K562 (cell line): ENCODE results near the gene ROR2. TPM values are rescaled to one million over a fixed set of nuclear protein-coding genes. Genes with fewer than 3 reads are reported as not detected.

Experiments
- ATAC-seq: fragments of 200-7000 bp; cut with Tn5 transposase; 3 replicates; pipeline ENCODE4 v1.9.1; 2020; ENCODE audit warnings: moderate library complexity
- BruUV-seq: library from RNA; stranded (reverse); fragments of 400-500 nt; replicated peaks from 2 replicates; lab custom pipeline; 2021; lab: Mats Ljungman, UMichigan
- CTCF ChIA-PET: fragments of 300-600 bp; formaldehyde crosslinking; extraction: SDS; loops from one replicate; lab custom pipeline; 2021; ENCODE audit warnings: low intra/inter-chr PET ratio; lab: Yijun Ruan, JAX
- POLR2A ChIA-PET: fragments of 300-600, 350-650 bp; sonication (Branson Sonifier 250); formaldehyde crosslinking; extraction: SDS; loops from one replicate; lab custom pipeline; 2021; ENCODE audit warnings: antibody characterized with exemption, inconsistent platforms; lab: Yijun Ruan, JAX
- DNase-seq, 4 experiments: peaks; one replicate each; pipeline versions ENCODE4 v3.0.0 to v3.0.0-alpha.2; 2011 to 2018; ENCODE audit warnings: low spot score in 3 of 4, mixed read lengths in 3 of 4; ENCODE audit errors: extremely low read depth in 1 of 4
- FAIRE-seq: peaks from 2 replicates; lab custom pipeline; 2011; peaks lifted over from hg19 to GRCh38; lab: Jason Lieb, UNC
- H2AFZ ChIP-seq: 2 replicates; pipeline ENCODE4 v1.6.0; 2011; ENCODE audit warnings: low read depth, low read length, control low read depth, inconsistent platforms
- H3K27ac ChIP-seq: fragments of 200-600 bp; 3 replicates; pipeline ENCODE4 v1.8.0; 2011; ENCODE audit warnings: low read depth, mild to moderate bottlenecking, control low read depth, inconsistent platforms, low read length, moderate library complexity, mixed read lengths; ENCODE audit errors: extremely low read depth
- H3K27me3 ChIP-seq, 2 experiments: fragments of 300-600 bp in 1 of 2; 2 replicates in 1 of 2; 3 replicates in 1 of 2; pipeline versions ENCODE4 v1.6.0 to v1.8.0; 2011; ENCODE audit warnings: inconsistent platforms in 2 of 2, low read length in 2 of 2, mild to moderate bottlenecking in 1 of 2, mixed read lengths in 1 of 2, moderate library complexity in 1 of 2; ENCODE audit not compliant: control insufficient read depth in 2 of 2, insufficient read depth in 2 of 2
- H3K36me3 ChIP-seq: fragments of 300-600 bp; 3 replicates; pipeline ENCODE4 v1.8.0; 2011; ENCODE audit warnings: mild to moderate bottlenecking, low read length, inconsistent platforms; ENCODE audit not compliant: control insufficient read depth, insufficient read depth
- H3K4me1 ChIP-seq, 2 experiments: fragments of 200-600 bp in 1 of 2; replicated peaks in 1 of 2; 2 replicates in 1 of 2; 3 replicates in 1 of 2; pipeline versions ENCODE4 v1.5.1 to v1.8.0; 2011; ENCODE audit warnings: inconsistent platforms in 2 of 2, low read length in 2 of 2, mild to moderate bottlenecking in 1 of 2, mixed read lengths in 1 of 2, moderate library complexity in 1 of 2; ENCODE audit not compliant: control insufficient read depth in 2 of 2, insufficient read depth in 2 of 2
- H3K4me2 ChIP-seq: 2 replicates; pipeline ENCODE4 v1.6.1; 2011; ENCODE audit warnings: low read length, control low read depth, inconsistent platforms, mixed read lengths; ENCODE audit not compliant: insufficient read depth
- H3K4me3 ChIP-seq: fragments of 200-600 bp; sonication (generic), shearing (Covaris generic); 2 replicates; pipeline ENCODE4 v1.5.1; 2016; ENCODE audit warnings: control low read depth, inconsistent platforms
- H3K79me2 ChIP-seq: fragments of 200-600 bp; 3 replicates; pipeline ENCODE4 v1.8.0; 2011; ENCODE audit warnings: low read length, inconsistent platforms; ENCODE audit not compliant: control insufficient read depth, insufficient read depth
- H3K9ac ChIP-seq, 2 experiments: 2 replicates each; pipeline versions ENCODE4 v1.6.0 to v1.6.1; 2011; ENCODE audit warnings: low read depth in 2 of 2, low read length in 2 of 2, control low read depth in 1 of 2, inconsistent platforms in 1 of 2, mild to moderate bottlenecking in 1 of 2, mixed read lengths in 1 of 2; ENCODE audit not compliant: insufficient read depth in 1 of 2
- H3K9me1 ChIP-seq: one replicate; pipeline ENCODE4 v1.6.0; 2011; ENCODE audit warnings: inconsistent platforms, mild to moderate bottlenecking, low read length, moderate library complexity; ENCODE audit not compliant: control insufficient read depth, insufficient read depth
- H3K9me3 ChIP-seq: replicated peaks from 2 replicates; pipeline ENCODE4 v1.5.1; 2011; ENCODE audit warnings: low read depth, low read length, inconsistent platforms; ENCODE audit not compliant: control insufficient read depth, insufficient read depth
- H4K20me1 ChIP-seq: replicated peaks from 2 replicates; pipeline ENCODE4 v1.6.1; 2011; ENCODE audit warnings: low read length, inconsistent platforms, mixed read lengths; ENCODE audit not compliant: control insufficient read depth, insufficient read depth
- HMG20B ChIP-seq: fragments of 250-450 bp; sonication (Bioruptor Pico); IDR thresholded peaks from 2 replicates; pipeline ENCODE4 v1.5.0; 2021; ENCODE audit warnings: mild to moderate bottlenecking
- ZNF23 ChIP-seq: fragments of 250-450 bp; sonication (Bioruptor Pico); IDR thresholded peaks from 2 replicates; pipeline ENCODE4 v1.4.0; 2020; ENCODE audit warnings: mild to moderate bottlenecking
- ZNF668 ChIP-seq: fragments of 250-450 bp; sonication (Bioruptor Pico); IDR thresholded peaks from 2 replicates; pipeline ENCODE4 v1.8.0; 2022; ENCODE audit warnings: mild to moderate bottlenecking, inconsistent platforms
- WGBS: fragments of 100-300 bp; shearing (Covaris generic); methylation state at CpG from one replicate; pipeline ENCODE4 v1.1.6; 2016; ENCODE audit warnings: low coverage, mixed read lengths; ENCODE audit not compliant: insufficient coverage; ENCODE audit errors: missing lambda C conversion rate; 5-methylcytosine and 5-hydroxymethylcytosine counted together
- in situ Hi-C: fragments of 300-500 bp; cut with MboI; formaldehyde crosslinking; loops from 4 replicates; pipeline ENCODE4 v1.15.0; 2018; ENCODE audit warnings: inconsistent platforms, mixed read lengths
- intact Hi-C: fragments of 100-400 bp; cut with micrococcal nuclease; formaldehyde crosslinking; loops from 2 replicates; pipeline ENCODE4 v1.14.2; 2022
- polyA plus RNA-seq, 8 experiments: library from polyadenylated mRNA; depleted of rRNA in 4 of 8; stranded (reverse) in 5 of 8; unstranded in 3 of 8; fragments of >200 nt; fragmentation: Nextera tagmentation in 2 of 8; fragmentation: Illumina TruSeq in 1 of 8; extraction: Ambion mirVana in 2 of 8; extraction: Trizol in 1 of 8; gene quantifications; 2 replicates each; pipeline versions ENCODE4 v1.2.1 to v1.2.3, GENCODE V29; 2011 to 2014; ENCODE audit warnings: inconsistent platforms in 1 of 8, missing spikeins in 1 of 8
- total RNA-seq, 7 experiments: library from RNA; depleted of rRNA in 6 of 7; stranded (reverse); fragments of >200 nt in 6 of 7; fragmentation: Illumina TruSeq in 2 of 7; extraction: Trizol in 2 of 7; gene quantifications; 2 replicates each; pipeline versions ENCODE4 v1.2.1 to v1.2.3, GENCODE V29; 2011 to 2021; ENCODE audit warnings: low replicate concordance in 1 of 7
- TF ChIP-seq, protein P1 (sequence below), 2 experiments: fragments of 450-650 bp in 1 of 2; sonication (generic) in 1 of 2; formaldehyde crosslinking in 1 of 2; IDR thresholded peaks; 2 replicates each; pipeline versions ENCODE4 v1.7.1 to v1.9.0; 2016 to 2022; ENCODE audit warnings: inconsistent platforms in 1 of 2, mild to moderate bottlenecking in 1 of 2, missing genetic modification reagents in 1 of 2

Gene ROR2
- total and polyA plus RNA-seq, 9 of the 15 experiments (the other 6 are each of a cell fraction or from before 2014, with no cell fraction given), result 5.6 to 33.8 (median 15.3) TPM

GRCh38 chr9:91896097-91896496 lies 53.9 kb downstream of the ROR2 start:
- Histone ChIP-seq H3K9ac (peak overlapping the region in 1 of 2 experiments; percentile 52; a peak in 1 of 4 replicates), H3K79me2 (peaks cover 89% of the 10 kb centered on the region), H3K4me1 (peaks cover 47 to 54% of the 10 kb centered on the region in 2 experiments), H3K4me2 (peak overlapping the region; percentile 76; the same call in 1 of the 2 replicates), H3K27ac (peak overlapping the region; percentile 88; the same call in 2 of the 3 replicates), H3K9me1 (no peaks in the 10 kb centered on the region), H3K36me3 (peaks cover 13% of the 10 kb centered on the region; the same call in 2 of the 3 replicates), H3K9me3 (no peaks in the 10 kb centered on the region), H2AFZ (no peak overlapping the region), H3K4me3 (no peak overlapping the region), H4K20me1 (no peaks in the 10 kb centered on the region), H3K27me3 (no peaks in the 10 kb centered on the region)
- no peak for FAIRE-seq
- TF ChIP-seq ZNF668 (no peak), HMG20B (CRISPR knock-in tag) (no peak), ZNF23 (CRISPR knock-in tag) (no peak)
- TF ChIP-seq, protein P1, sequence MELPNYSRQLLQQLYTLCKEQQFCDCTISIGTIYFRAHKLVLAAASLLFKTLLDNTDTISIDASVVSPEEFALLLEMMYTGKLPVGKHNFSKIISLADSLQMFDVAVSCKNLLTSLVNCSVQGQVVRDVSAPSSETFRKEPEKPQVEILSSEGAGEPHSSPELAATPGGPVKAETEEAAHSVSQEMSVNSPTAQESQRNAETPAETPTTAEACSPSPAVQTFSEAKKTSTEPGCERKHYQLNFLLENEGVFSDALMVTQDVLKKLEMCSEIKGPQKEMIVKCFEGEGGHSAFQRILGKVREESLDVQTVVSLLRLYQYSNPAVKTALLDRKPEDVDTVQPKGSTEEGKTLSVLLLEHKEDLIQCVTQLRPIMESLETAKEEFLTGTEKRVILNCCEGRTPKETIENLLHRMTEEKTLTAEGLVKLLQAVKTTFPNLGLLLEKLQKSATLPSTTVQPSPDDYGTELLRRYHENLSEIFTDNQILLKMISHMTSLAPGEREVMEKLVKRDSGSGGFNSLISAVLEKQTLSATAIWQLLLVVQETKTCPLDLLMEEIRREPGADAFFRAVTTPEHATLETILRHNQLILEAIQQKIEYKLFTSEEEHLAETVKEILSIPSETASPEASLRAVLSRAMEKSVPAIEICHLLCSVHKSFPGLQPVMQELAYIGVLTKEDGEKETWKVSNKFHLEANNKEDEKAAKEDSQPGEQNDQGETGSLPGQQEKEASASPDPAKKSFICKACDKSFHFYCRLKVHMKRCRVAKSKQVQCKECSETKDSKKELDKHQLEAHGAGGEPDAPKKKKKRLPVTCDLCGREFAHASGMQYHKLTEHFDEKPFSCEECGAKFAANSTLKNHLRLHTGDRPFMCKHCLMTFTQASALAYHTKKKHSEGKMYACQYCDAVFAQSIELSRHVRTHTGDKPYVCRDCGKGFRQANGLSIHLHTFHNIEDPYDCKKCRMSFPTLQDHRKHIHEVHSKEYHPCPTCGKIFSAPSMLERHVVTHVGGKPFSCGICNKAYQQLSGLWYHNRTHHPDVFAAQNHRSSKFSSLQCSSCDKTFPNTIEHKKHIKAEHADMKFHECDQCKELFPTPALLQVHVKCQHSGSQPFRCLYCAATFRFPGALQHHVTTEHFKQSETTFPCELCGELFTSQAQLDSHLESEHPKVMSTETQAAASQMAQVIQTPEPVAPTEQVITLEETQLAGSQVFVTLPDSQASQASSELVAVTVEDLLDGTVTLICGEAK (IDR thresholded peaks at IDR 0.05), result 0 out of 2 replicates have a peak, but pooled peaks have one; percentile 4
- TF ChIP-seq, protein P1 (CRISPR knock-in tag; IDR thresholded peaks at IDR 0.05), result no peak
- in situ Hi-C loops (no loop called here), intact Hi-C loops (no loop called here)
- no peak for ATAC-seq
- 85% methylated on average over 7 of the region's 7 CpGs for WGBS
- ChIA-PET CTCF (no interaction called here), POLR2A (interaction anchor here (1.1 kb wide), 1 partner anchor 12 kb away, joined by 4 read pairs; no protein-coding TSS in a partner anchor)
- no TSS peak for BruUV-seq
- DNase-seq, result no peak
